Duodenal mucosa (tissue), 2 donors: ENCODE results near the gene LHFPL3.

Experiments used
- H3K27ac ChIP-seq: one replicate; pipeline ENCODE4 v1.7.0; 2013; ENCODE audit warnings: low read depth, low read length
- H3K27me3 ChIP-seq, 2 donors: one replicate each; pipeline ENCODE4 v1.7.0; 2013; ENCODE audit warnings: low read length in 2 of 2, control low read depth in 1 of 2; ENCODE audit not compliant: insufficient read depth in 2 of 2, control insufficient read depth in 1 of 2
- H3K36me3 ChIP-seq, 2 donors: one replicate each; pipeline ENCODE4 v1.7.0; 2013; ENCODE audit warnings: low read length in 2 of 2, control low read depth in 1 of 2; ENCODE audit not compliant: insufficient read depth in 2 of 2, control insufficient read depth in 1 of 2
- H3K4me1 ChIP-seq, 2 donors: one replicate each; pipeline ENCODE4 v1.7.0; 2013; ENCODE audit warnings: low read length in 2 of 2, control low read depth in 1 of 2; ENCODE audit not compliant: insufficient read depth in 2 of 2, control insufficient read depth in 1 of 2
- H3K4me3 ChIP-seq, 2 donors: one replicate each; pipeline ENCODE4 v1.7.0; 2013; ENCODE audit warnings: low read length in 2 of 2, low read depth in 1 of 2
- H3K9ac ChIP-seq, 2 donors: one replicate each; pipeline ENCODE4 v1.7.0; 2013; ENCODE audit warnings: low read length in 2 of 2, low read depth in 1 of 2
- H3K9me3 ChIP-seq, 2 donors: one replicate each; pipeline ENCODE4 v1.7.0; 2013; ENCODE audit warnings: low read length in 2 of 2, control low read depth in 1 of 2; ENCODE audit not compliant: control insufficient read depth in 1 of 2

Gene LHFPL3

GRCh38 chr7:104655592-104655991, 327.2 kb downstream of the LHFPL3 start:
- Histone ChIP-seq H3K27ac (no peak overlapping the region), H3K4me1 (no peaks in the 10 kb centered on the region), H3K4me3 (no peak overlapping the region), H3K9me3 (no peaks in the 10 kb centered on the region), H3K27me3 (no peaks in the 10 kb centered on the region), H3K36me3 (no peaks in the 10 kb centered on the region), H3K9ac (no peak overlapping the region)

- H3K27me3 ChIP-seq: no peaks in the 10 kb centered on the region
- no peaks in the 10 kb centered on the region for H3K36me3 ChIP-seq
- H3K4me3 ChIP-seq: no peak overlapping the region
- no peaks in the 10 kb centered on the region for H3K9me3 ChIP-seq
- H3K9ac ChIP-seq: no peak overlapping the region
- no peak overlapping the region for H3K27ac ChIP-seq
- H3K4me1 ChIP-seq: no peaks in the 10 kb centered on the region
Observed at GRCh38 chr7:104656467-104656866, 328.1 kb downstream of the LHFPL3 start.

- Histone ChIP-seq H3K27ac (no peak overlapping the region), H3K9ac (no peak overlapping the region), H3K27me3 (no peaks in the 10 kb centered on the region), H3K4me1 (no peaks in the 10 kb centered on the region), H3K4me3 (no peak overlapping the region), H3K36me3 (no peaks in the 10 kb centered on the region), H3K9me3 (no peaks in the 10 kb centered on the region)
Observed at GRCh38 chr7:104657134-104657533, 328.7 kb downstream of the LHFPL3 start.

GRCh38 chr7:104661575-104661974, 333.2 kb downstream of the LHFPL3 start:
- Histone ChIP-seq H3K9me3 (no peaks in the 10 kb centered on the region), H3K36me3 (no peaks in the 10 kb centered on the region), H3K27me3 (no peaks in the 10 kb centered on the region), H3K4me1 (no peaks in the 10 kb centered on the region), H3K4me3 (no peak overlapping the region), H3K9ac (no peak overlapping the region), H3K27ac (no peak overlapping the region)

- Histone ChIP-seq H3K36me3 (no peaks in the 10 kb centered on the region), H3K4me1 (no peaks in the 10 kb centered on the region)
Observed at GRCh38 chr7:104664648-104665047, 336.2 kb downstream of the LHFPL3 start.

DNA sequence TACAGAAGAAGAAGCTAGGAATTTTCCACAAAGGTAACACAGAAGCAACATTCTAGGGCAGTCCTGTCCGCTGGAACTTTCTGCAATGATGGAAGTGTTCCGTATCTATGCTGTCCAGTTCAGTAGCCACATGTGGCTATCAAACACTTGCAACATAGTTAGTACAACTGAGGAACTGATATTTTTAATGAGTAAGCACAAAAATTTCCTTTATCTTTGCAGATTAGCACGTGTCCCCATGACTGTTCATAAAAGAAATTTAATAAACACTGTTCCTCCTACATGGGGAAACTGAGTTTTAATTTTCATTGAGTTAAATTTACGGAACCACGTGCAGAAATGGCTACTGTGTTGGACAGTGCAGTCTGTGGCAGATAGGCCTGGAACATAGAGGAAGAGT, 349.2 kb downstream of the LHFPL3 start:
- Histone ChIP-seq H3K27ac (no peak overlapping the region), H3K4me1 (no peaks in the 10 kb centered on the region), H3K27me3 (no peaks in the 10 kb centered on the region), H3K4me3 (no peak overlapping the region), H3K9ac (no peak overlapping the region), H3K36me3 (no peaks in the 10 kb centered on the region), H3K9me3 (no peaks in the 10 kb centered on the region)

More at GRCh38 chr7:104664648-104665047, 336.2 kb downstream of the LHFPL3 start:
- Histone ChIP-seq H3K27ac (no peak overlapping the region), H3K4me3 (no peak overlapping the region), H3K9ac (no peak overlapping the region), H3K9me3 (no peaks in the 10 kb centered on the region), H3K27me3 (no peaks in the 10 kb centered on the region)

DNA sequence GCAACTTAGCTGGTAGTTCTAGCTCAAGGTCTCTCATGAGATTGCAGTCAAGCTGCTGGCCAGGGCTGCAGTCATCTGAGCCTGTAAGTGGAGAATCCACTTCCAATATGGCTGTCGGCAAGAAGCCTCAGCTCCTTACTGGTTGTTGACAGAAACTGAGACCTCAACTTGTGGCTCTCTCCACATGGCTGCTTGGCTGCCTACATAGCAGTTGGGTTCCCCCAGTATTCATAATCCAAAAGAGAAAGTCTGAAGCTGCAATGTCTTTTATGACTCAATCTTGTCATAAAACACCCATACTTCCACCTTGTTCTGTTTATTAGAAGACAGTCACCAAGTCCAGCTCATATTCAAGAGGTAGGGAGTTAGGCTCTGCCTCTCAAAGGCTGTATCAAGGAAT, 350.7 kb downstream of the LHFPL3 start:
- no peak overlapping the region for H3K9ac ChIP-seq
- H3K27ac ChIP-seq: no peak overlapping the region
- H3K4me3 ChIP-seq: no peak overlapping the region
- no peaks in the 10 kb centered on the region for H3K9me3 ChIP-seq
- H3K4me1 ChIP-seq: no peaks in the 10 kb centered on the region
- no peaks in the 10 kb centered on the region for H3K36me3 ChIP-seq
- H3K27me3 ChIP-seq: no peaks in the 10 kb centered on the region

GRCh38 chr7:104686286-104686685, 357.9 kb downstream of the LHFPL3 start:
- H3K4me1 ChIP-seq: no peaks in the 10 kb centered on the region
- H3K9me3 ChIP-seq: no peaks in the 10 kb centered on the region
- H3K9ac ChIP-seq: no peak overlapping the region
- no peak overlapping the region for H3K4me3 ChIP-seq
- no peak overlapping the region for H3K27ac ChIP-seq
- no peaks in the 10 kb centered on the region for H3K27me3 ChIP-seq
- no peaks in the 10 kb centered on the region for H3K36me3 ChIP-seq

- no peaks in the 10 kb centered on the region for H3K9me3 ChIP-seq
- H3K4me1 ChIP-seq: no peaks in the 10 kb centered on the region
- H3K27me3 ChIP-seq: no peaks in the 10 kb centered on the region
- no peak overlapping the region for H3K27ac ChIP-seq
- no peak overlapping the region for H3K4me3 ChIP-seq
- no peaks in the 10 kb centered on the region for H3K36me3 ChIP-seq
- H3K9ac ChIP-seq: no peak overlapping the region
Observed at GRCh38 chr7:104694710-104695109, 366.3 kb downstream of the LHFPL3 start.

GRCh38 chr7:104695563-104695962, 367.2 kb downstream of the LHFPL3 start:
- Histone ChIP-seq H3K4me1 (no peaks in the 10 kb centered on the region), H3K4me3 (no peak overlapping the region), H3K27me3 (no peaks in the 10 kb centered on the region), H3K9me3 (no peaks in the 10 kb centered on the region), H3K9ac (no peak overlapping the region), H3K27ac (no peak overlapping the region), H3K36me3 (no peaks in the 10 kb centered on the region)

- no peak overlapping the region for H3K27ac ChIP-seq
- H3K4me1 ChIP-seq: no peaks in the 10 kb centered on the region
- no peaks in the 10 kb centered on the region for H3K9me3 ChIP-seq
- no peaks in the 10 kb centered on the region for H3K27me3 ChIP-seq
- H3K4me3 ChIP-seq: no peak overlapping the region
- no peaks in the 10 kb centered on the region for H3K36me3 ChIP-seq
- no peak overlapping the region for H3K9ac ChIP-seq
Observed at GRCh38 chr7:104700336-104700735, 371.9 kb downstream of the LHFPL3 start.
